ENCODE results near the gene LRRFIP2.

Gene LRRFIP2

DNA sequence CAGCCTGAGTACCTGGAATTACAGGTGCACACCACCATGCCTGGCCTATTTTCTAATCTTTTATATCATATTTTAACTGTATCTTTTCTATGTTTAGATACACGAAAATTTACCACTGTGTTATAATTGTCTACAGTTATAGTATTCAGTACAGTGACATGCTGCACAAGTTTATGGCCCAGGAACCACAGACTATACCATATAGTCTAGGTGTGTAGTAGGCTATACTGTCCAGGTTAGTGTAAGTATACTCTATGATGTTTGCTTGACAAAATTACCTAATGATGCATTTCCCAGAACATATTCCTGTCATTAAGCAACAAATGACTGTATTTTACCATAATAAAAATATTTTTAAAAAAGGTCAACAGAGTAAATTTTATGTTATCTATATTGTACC, 5.5 kb downstream of the LRRFIP2 start:
- ChIA-PET CTCF (interaction anchor here (1.2 kb wide), 1 partner anchor 144 kb away, joined by 3 read pairs; no protein-coding TSS in a partner anchor), POLR2A (no interaction called here)
- no peak overlapping the region for H3K4me3 ChIP-seq (ENCODE audit: low read depth, low read length)
- DNase-seq (ENCODE audit: low read depth, low spot score), result no peak
- TF ChIP-seq, protein P1, sequence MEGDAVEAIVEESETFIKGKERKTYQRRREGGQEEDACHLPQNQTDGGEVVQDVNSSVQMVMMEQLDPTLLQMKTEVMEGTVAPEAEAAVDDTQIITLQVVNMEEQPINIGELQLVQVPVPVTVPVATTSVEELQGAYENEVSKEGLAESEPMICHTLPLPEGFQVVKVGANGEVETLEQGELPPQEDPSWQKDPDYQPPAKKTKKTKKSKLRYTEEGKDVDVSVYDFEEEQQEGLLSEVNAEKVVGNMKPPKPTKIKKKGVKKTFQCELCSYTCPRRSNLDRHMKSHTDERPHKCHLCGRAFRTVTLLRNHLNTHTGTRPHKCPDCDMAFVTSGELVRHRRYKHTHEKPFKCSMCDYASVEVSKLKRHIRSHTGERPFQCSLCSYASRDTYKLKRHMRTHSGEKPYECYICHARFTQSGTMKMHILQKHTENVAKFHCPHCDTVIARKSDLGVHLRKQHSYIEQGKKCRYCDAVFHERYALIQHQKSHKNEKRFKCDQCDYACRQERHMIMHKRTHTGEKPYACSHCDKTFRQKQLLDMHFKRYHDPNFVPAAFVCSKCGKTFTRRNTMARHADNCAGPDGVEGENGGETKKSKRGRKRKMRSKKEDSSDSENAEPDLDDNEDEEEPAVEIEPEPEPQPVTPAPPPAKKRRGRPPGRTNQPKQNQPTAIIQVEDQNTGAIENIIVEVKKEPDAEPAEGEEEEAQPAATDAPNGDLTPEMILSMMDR (IDR thresholded peaks at IDR 0.05; ENCODE audit: insufficient read depth, low read length, missing control alignments), result no peak

DNA sequence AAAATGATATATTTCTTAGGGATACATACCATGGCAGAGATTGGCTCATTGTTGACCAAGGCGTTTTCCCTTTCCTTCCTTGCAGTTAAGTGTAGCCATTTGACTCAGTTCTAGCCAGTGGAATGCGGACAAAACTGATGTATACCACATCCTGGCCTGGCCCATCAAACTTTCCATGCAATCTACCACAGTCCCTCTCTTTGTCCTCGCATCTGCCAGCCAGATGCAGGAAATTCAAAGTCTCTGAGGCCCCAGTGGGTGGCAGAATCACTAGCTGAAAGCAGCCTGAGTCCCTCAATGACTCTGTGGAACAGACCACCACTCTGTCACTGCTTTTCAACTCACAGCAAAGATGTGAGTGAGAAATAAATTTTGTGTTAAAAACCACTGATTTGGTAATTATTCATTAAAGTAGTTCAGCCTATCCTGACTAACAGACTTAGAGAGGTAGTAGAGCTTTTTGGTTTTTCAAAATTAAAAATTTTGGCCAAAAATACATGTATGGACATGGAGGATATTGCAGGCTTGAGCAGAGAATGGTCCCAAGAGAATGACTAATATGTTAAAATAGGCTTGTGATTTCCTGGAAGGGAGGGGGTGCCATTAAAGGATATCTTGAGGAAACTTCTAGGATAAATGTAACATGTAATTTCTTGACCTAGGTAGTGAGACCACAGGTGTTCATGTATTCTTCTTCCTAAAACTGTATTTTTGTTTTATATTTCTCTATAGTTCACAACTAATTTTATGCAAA, 10.9 kb downstream of the LRRFIP2 start:
- TF ChIP-seq, protein P1 (IDR thresholded peaks at IDR 0.05; ENCODE audit: insufficient read depth, low read length, missing control alignments), result no peak
- CTCF ChIA-PET, result interaction anchor here (2.7 kb wide), 1 partner anchor 10 kb away, joined by 9 read pairs; the partner anchor contains the start of gene LRRFIP2
- peak; percentile 50 for DNase-seq (ENCODE audit: low read depth, low spot score)
- H3K4me3 ChIP-seq (ENCODE audit: low read depth, low read length), result no peak overlapping the region
- POLR2A ChIA-PET, result interaction anchor here (0.7 to 1.3 kb wide), 2 partner anchors 11 to 49 kb away, joined by 3 read pairs; no protein-coding TSS in a partner anchor

DNA sequence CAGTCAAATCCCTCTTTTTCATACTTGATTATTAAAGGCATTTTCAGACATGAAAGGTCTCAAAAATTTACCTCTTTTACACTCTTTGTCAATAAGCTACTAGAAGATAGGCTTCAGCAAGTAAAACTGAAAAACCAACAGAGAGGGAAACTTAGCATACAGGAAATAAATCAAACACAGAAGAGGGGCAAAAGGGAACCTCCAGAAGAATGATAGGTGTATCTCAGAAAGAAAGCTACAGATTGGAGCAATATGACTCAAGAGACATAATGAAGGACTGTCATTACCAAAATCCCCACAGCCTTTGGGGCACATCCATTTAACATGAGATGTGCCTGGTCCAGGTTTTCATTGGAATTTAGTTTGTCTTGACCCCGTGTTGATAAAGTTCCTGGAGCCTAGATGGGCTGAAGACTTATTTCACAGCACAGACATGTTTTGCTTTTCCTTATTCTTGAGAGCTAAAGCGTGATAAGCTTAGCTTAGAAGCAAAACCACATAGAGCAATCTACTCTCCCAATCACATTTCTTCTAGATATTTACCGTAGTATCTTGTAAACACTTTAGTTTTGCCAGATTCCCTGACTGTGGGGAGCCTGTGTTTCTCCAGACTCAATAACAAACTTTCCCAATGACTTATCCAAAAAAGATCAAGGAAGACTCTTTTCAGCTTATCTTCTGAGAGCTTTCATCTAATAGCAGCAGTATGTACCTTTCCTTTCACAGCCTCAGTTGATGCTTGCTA, 11.7 kb downstream of the LRRFIP2 start:
- ChIA-PET CTCF (interaction anchor here (2.7 kb wide), 1 partner anchor 11 kb away, joined by 9 read pairs; the partner anchor contains the start of gene LRRFIP2), POLR2A (interaction anchor here (1.3 kb wide), 1 partner anchor 48 kb away, joined by 3 read pairs; no protein-coding TSS in a partner anchor)
- H3K4me3 ChIP-seq (ENCODE audit: low read depth, low read length), result no peak overlapping the region
- DNase-seq (ENCODE audit: low read depth, low spot score), result no peak
- TF ChIP-seq, protein P1 (IDR thresholded peaks at IDR 0.05; ENCODE audit: insufficient read depth, low read length, missing control alignments), result no peak

DNA sequence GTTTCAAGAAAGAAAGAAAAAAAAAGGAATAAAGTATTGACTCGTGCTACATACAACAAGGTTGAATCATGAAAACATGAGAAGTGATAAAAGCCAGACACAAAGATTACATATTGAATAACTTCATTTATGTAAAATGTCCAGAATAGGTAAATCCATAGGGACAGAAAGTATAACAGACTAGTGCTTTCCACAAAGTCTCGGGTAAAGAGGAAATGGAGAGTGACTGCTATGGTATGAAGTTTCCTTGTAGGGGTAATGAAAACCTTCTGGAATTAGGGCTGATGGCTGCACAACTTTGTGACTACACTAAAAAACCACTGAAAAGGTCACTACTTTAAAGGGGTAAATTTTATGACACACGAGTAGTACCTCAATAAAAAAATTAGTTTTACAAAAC, 13.0 kb downstream of the LRRFIP2 start:
- ChIA-PET POLR2A (no interaction called here), CTCF (interaction anchor here (2.7 kb wide), 1 partner anchor 13 kb away, joined by 9 read pairs; the partner anchor contains the start of gene LRRFIP2)
- TF ChIP-seq, protein P1 (IDR thresholded peaks at IDR 0.05; ENCODE audit: insufficient read depth, low read length, missing control alignments), result no peak
- DNase-seq (ENCODE audit: low read depth, low spot score), result no peak
- H3K4me3 ChIP-seq (ENCODE audit: low read depth, low read length), result no peak overlapping the region

DNA sequence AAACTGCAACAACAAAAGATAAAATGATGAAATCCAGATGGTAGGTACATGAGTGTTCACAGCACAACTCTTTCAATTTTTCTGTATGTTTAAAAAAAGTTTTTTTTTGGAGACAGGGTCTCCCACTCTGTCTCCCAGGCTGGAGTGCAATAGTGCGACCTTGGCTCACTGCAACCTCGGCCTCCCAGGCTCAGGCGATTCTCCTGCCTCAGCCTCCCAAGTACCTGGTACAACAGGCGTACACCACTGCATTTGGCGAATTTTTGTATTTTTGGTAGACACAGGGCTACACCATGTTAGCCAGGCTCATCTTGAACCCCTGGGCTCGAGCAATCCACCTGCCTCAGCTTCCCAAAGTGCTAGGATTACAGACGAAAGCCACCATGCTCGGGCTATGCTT, 18.6 kb downstream of the LRRFIP2 start:
- TF ChIP-seq, protein P1 (IDR thresholded peaks at IDR 0.05; ENCODE audit: insufficient read depth, low read length, missing control alignments), result no peak
- ChIA-PET POLR2A (no interaction called here), CTCF (no interaction called here)
- no peak overlapping the region for H3K4me3 ChIP-seq (ENCODE audit: low read depth, low read length)
- no peak for DNase-seq (ENCODE audit: low read depth, low spot score)
